ENCODE measurements around the gene USP43.

DNA sequence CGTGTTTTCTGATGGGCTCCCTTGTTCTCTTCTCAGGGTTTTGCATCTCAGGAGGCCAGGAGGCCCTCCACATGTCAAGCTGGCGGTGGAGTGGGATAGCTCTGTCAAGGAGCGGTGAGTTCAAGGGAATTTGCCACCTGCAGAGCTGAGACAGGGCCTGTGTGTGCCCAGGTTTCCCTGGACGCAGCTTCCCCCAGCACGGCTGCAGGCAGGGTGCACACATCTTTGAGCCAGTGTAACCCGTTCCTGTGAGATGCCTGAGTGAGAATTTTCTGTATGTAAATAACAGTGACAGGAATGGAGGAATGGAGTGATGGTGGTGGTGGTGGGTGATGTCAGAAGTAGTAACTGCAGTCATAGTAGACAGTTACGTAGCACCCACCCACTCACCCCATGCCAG is 54.8 kb downstream of the USP43 start:
- TF ChIP-seq POLR2A (IDR thresholded peaks at IDR 0.05) = no peak
- TF ChIP-seq, protein P1, sequence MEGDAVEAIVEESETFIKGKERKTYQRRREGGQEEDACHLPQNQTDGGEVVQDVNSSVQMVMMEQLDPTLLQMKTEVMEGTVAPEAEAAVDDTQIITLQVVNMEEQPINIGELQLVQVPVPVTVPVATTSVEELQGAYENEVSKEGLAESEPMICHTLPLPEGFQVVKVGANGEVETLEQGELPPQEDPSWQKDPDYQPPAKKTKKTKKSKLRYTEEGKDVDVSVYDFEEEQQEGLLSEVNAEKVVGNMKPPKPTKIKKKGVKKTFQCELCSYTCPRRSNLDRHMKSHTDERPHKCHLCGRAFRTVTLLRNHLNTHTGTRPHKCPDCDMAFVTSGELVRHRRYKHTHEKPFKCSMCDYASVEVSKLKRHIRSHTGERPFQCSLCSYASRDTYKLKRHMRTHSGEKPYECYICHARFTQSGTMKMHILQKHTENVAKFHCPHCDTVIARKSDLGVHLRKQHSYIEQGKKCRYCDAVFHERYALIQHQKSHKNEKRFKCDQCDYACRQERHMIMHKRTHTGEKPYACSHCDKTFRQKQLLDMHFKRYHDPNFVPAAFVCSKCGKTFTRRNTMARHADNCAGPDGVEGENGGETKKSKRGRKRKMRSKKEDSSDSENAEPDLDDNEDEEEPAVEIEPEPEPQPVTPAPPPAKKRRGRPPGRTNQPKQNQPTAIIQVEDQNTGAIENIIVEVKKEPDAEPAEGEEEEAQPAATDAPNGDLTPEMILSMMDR (IDR thresholded peaks at IDR 0.05) = no peak

Data from adrenal gland (tissue), 5 donors.